HepG2 (cell line): ENCODE measurements around the gene PLEKHM2. TPM values are rescaled to one million over a fixed set of nuclear protein-coding genes. Genes with fewer than 3 reads are reported as not detected.

Experiments
- ATAC-seq: fragments of 200-7000 bp; cut with Tn5 transposase; 3 replicates; pipeline ENCODE4 v1.9.1; 2020; ENCODE audit warnings: mild to moderate bottlenecking, moderate library complexity
- BruUV-seq: library from RNA; stranded (reverse); fragments of 400-500 nt; replicated peaks from 2 replicates; lab custom pipeline; 2021; lab: Mats Ljungman, UMichigan
- CTCF ChIA-PET: fragments of 300-600 bp; formaldehyde crosslinking; extraction: SDS; loops from one replicate; lab custom pipeline; 2021; ENCODE audit warnings: low total read pairs, inconsistent platforms, low intra/inter-chr PET ratio; lab: Yijun Ruan, JAX
- POLR2A ChIA-PET: fragments of 350-600 bp; sonication (Branson Sonifier 250); formaldehyde crosslinking; loops from one replicate; lab custom pipeline; 2020; ENCODE audit warnings: antibody characterized with exemption, inconsistent platforms; lab: Yijun Ruan, JAX
- DNase-seq: peaks from one replicate; pipeline ENCODE4 v3.0.0-alpha.2; 2015; ENCODE audit warnings: low spot score
- FAIRE-seq: peaks from 3 replicates; lab custom pipeline; 2011; peaks lifted over from hg19 to GRCh38; lab: Jason Lieb, UNC
- H2AFZ ChIP-seq: one replicate; pipeline ENCODE4 v1.6.1; 2011; ENCODE audit warnings: low read length, inconsistent platforms
- H3K27ac ChIP-seq: fragments of 300-600 bp; 3 replicates; pipeline ENCODE4 v1.8.0; 2011; ENCODE audit warnings: mixed run types, mild to moderate bottlenecking, mixed read lengths, low read length, inconsistent platforms; ENCODE audit not compliant: insufficient read depth; ENCODE audit errors: extremely low read length
- H3K27me3 ChIP-seq, 2 experiments: fragments of 200-600 bp in 1 of 2; 2 replicates in 1 of 2; 3 replicates in 1 of 2; pipeline versions ENCODE4 v1.6.0 to v1.8.0; 2011; ENCODE audit warnings: low read length in 2 of 2, mild to moderate bottlenecking in 2 of 2, moderate library complexity in 2 of 2, inconsistent platforms in 1 of 2; ENCODE audit not compliant: insufficient read depth in 2 of 2, control insufficient read depth in 1 of 2
- H3K36me3 ChIP-seq, 2 experiments: fragments of 200-600 bp in 1 of 2; replicated peaks in 1 of 2; 2 replicates in 1 of 2; 3 replicates in 1 of 2; pipeline versions ENCODE4 v1.5.1 to v1.8.0; 2011; ENCODE audit warnings: low read length in 2 of 2, inconsistent platforms in 1 of 2; ENCODE audit not compliant: insufficient read depth in 2 of 2, control insufficient read depth in 1 of 2
- H3K4me1 ChIP-seq: 2 replicates; pipeline ENCODE4 v1.5.1; 2012; ENCODE audit warnings: low read length, inconsistent platforms; ENCODE audit not compliant: insufficient read depth
- H3K4me2 ChIP-seq: 2 replicates; pipeline ENCODE4 v1.6.0; 2011; ENCODE audit warnings: low read depth, low read length, inconsistent platforms
- H3K4me3 ChIP-seq, 3 experiments: fragments of 200-600 bp in 1 of 3; sonication (generic), shearing (Covaris generic) in 1 of 3; replicated peaks in 1 of 3; 2 replicates each; pipeline ENCODE4 v1.5.1; 2011 to 2016; ENCODE audit warnings: low read length in 3 of 3, inconsistent platforms in 2 of 3, low read depth in 2 of 3, mild to moderate bottlenecking in 2 of 3, control low read depth in 1 of 3, mixed read lengths in 1 of 3; ENCODE audit not compliant: insufficient read depth in 1 of 3
- H3K79me2 ChIP-seq: one replicate; pipeline ENCODE4 v1.6.1; 2011; ENCODE audit warnings: low read length, inconsistent platforms; ENCODE audit not compliant: insufficient read depth
- H3K9ac ChIP-seq: 2 replicates; pipeline ENCODE4 v1.6.0; 2011; ENCODE audit warnings: mild to moderate bottlenecking, low read depth, low read length, inconsistent platforms; ENCODE audit not compliant: insufficient read depth
- H3K9me3 ChIP-seq: 2 replicates; pipeline ENCODE4 v1.5.1; 2012; ENCODE audit warnings: mild to moderate bottlenecking, low read length
- H4K20me1 ChIP-seq: 2 replicates; pipeline ENCODE4 v1.6.0; 2011; ENCODE audit warnings: inconsistent platforms, mild to moderate bottlenecking, low read length, moderate library complexity; ENCODE audit not compliant: insufficient read depth
- ADNP ChIP-seq: sonication (generic); formaldehyde crosslinking; IDR thresholded peaks from 2 replicates; pipeline ENCODE4 v1.4.0; 2020; ENCODE audit warnings: missing genetic modification reagents
- ARID2 ChIP-seq: sonication (generic); formaldehyde crosslinking; IDR thresholded peaks from 2 replicates; pipeline ENCODE4 v1.8.1; 2022; ENCODE audit warnings: mild to moderate bottlenecking, missing genetic modification reagents, borderline replicate concordance
- BORCS8-MEF2B ChIP-seq: sonication (generic); formaldehyde crosslinking; IDR thresholded peaks from 2 replicates; pipeline ENCODE4 v1.8.0; 2022; ENCODE audit warnings: mild to moderate bottlenecking, missing genetic modification reagents
- CEBPB ChIP-seq: IDR thresholded peaks from 2 replicates; pipeline ENCODE4 v1.6.1; 2011; ENCODE audit warnings: low read depth, low read length, improper control_type of control experiment, borderline replicate concordance
- DPF2 ChIP-seq: sonication (generic); formaldehyde crosslinking; IDR thresholded peaks from 2 replicates; pipeline ENCODE4 v1.4.0; 2020; ENCODE audit warnings: mild to moderate bottlenecking, low read depth, missing genetic modification reagents, borderline replicate concordance
- JDP2 ChIP-seq: sonication (generic); formaldehyde crosslinking; IDR thresholded peaks from 2 replicates; pipeline ENCODE4 v1.8.1; 2022; ENCODE audit warnings: missing genetic modification reagents, borderline replicate concordance
- PCBP2 ChIP-seq: fragments of 200-400 bp; formaldehyde crosslinking; optimal IDR thresholded peaks from 2 replicates; pipeline ENCODE3; 2018; ENCODE audit warnings: low read length, low read depth; ENCODE audit not compliant: poor library complexity, severe bottlenecking
- ZFP36L2 ChIP-seq: sonication (generic); formaldehyde crosslinking; IDR thresholded peaks from 2 replicates; pipeline ENCODE4 v1.4.0; 2020; ENCODE audit warnings: missing genetic modification reagents
- ZNF235 ChIP-seq: sonication (generic); formaldehyde crosslinking; IDR thresholded peaks from 2 replicates; pipeline ENCODE4 v1.8.1; 2023; ENCODE audit warnings: mild to moderate bottlenecking, missing genetic modification reagents, borderline replicate concordance
- ZNF549 ChIP-seq: sonication (generic); formaldehyde crosslinking; IDR thresholded peaks from 2 replicates; pipeline ENCODE4 v1.5.0; 2020; ENCODE audit warnings: missing genetic modification reagents
- ZNF644 ChIP-seq: IDR thresholded peaks from 2 replicates; pipeline ENCODE4 v1.6.1; 2016; ENCODE audit warnings: low read depth
- WGBS: methylation state at CpG from one replicate; pipeline ENCODE4 v1.1.6; 2017; ENCODE audit warnings: low lambda C conversion rate; 5-methylcytosine and 5-hydroxymethylcytosine counted together
- in situ Hi-C: cut with HindIII; loops from 2 replicates; pipeline ENCODE4 v1.10.0; 2017; ENCODE audit warnings: low pct_unique_long_range_greater_than_20kb; ENCODE audit not compliant: extremely low pct_ligation_motif_present
- intact Hi-C: fragments of 100-400 bp; cut with micrococcal nuclease; formaldehyde crosslinking; loops from one replicate; pipeline ENCODE4 v1.10.0; 2022; ENCODE audit not compliant: unreplicated experiment
- polyA plus RNA-seq, 8 experiments: library from polyadenylated mRNA; depleted of rRNA in 3 of 8; stranded (reverse) in 7 of 8; unstranded in 1 of 8; fragments of >200 nt; fragmentation: Illumina TruSeq in 4 of 8; extraction: Trizol in 4 of 8; gene quantifications; 2 replicates each; pipeline versions ENCODE4 v1.2.1 to v1.2.3, GENCODE V29; 2011 to 2016; ENCODE audit warnings: low read depth in 4 of 8, missing spikeins in 1 of 8, mixed read lengths in 1 of 8; ENCODE audit not compliant: insufficient read depth in 1 of 8
- total RNA-seq, 5 experiments: library from RNA; depleted of rRNA; stranded (reverse); fragments of >200 nt; fragmentation: Illumina TruSeq; extraction: Trizol; gene quantifications; 2 replicates each; pipeline ENCODE4 v1.2.3, GENCODE V29; 2016; ENCODE audit warnings: low read depth in 1 of 5
- TF ChIP-seq, protein P1 (sequence below): sonication (generic); formaldehyde crosslinking; IDR thresholded peaks from 2 replicates; pipeline ENCODE4 v1.4.0; 2020; ENCODE audit warnings: mild to moderate bottlenecking, missing genetic modification reagents, borderline replicate concordance
- TF ChIP-seq, protein P2 (sequence below): sonication (generic); formaldehyde crosslinking; conservative IDR thresholded peaks from 2 replicates; pipeline ENCODE4 v1.5.0; 2020; ENCODE audit warnings: missing genetic modification reagents
- TF ChIP-seq, protein P3 (sequence below): sonication (generic); formaldehyde crosslinking; IDR thresholded peaks from 2 replicates; pipeline ENCODE4 v1.5.1; 2020; ENCODE audit warnings: mild to moderate bottlenecking, missing genetic modification reagents, moderate library complexity

The PLEKHM2 gene
- total and polyA plus RNA-seq, 2 of the 13 experiments (the other 11 are each of a cell fraction or from before 2014, with no cell fraction given), result 16.5 to 27.3 TPM

GRCh38 chr1:15685820-15686219, 1.7 kb downstream of the PLEKHM2 start:
- FAIRE-seq, result peak; percentile 46
- peaks cover 55% of the 10 kb centered on the region for H3K4me1 ChIP-seq
- no peak overlapping the region for H2AFZ ChIP-seq
- no peak for ATAC-seq
- BruUV-seq, result TSS peak; percentile 84
- H3K9ac ChIP-seq, result peak overlapping the region; percentile 78; the same call in 1 of the 2 replicates
- in situ Hi-C loops (no loop called here), intact Hi-C loops (loop anchor here (10.0 kb wide), 2 partner anchors 59 to 61 kb away; partner anchors contain the start of gene TMEM82)
- ChIA-PET POLR2A (no interaction called here), CTCF (no interaction called here)
- H4K20me1 ChIP-seq, result 0 out of 2 replicates have a peak, but pooled peaks cover 5% of the 10 kb centered on the region
- H3K27ac ChIP-seq, result no peak overlapping the region
- no peak for DNase-seq
- peaks cover 35% of the 10 kb centered on the region for H3K79me2 ChIP-seq
- H3K4me3 ChIP-seq, result peak overlapping the region in 2 of 3 experiments; percentile 12 to 26; a peak in 3 of 6 replicates
- TF ChIP-seq DPF2 (CRISPR knock-in tag), result no peak
- TF ChIP-seq, protein P1, sequence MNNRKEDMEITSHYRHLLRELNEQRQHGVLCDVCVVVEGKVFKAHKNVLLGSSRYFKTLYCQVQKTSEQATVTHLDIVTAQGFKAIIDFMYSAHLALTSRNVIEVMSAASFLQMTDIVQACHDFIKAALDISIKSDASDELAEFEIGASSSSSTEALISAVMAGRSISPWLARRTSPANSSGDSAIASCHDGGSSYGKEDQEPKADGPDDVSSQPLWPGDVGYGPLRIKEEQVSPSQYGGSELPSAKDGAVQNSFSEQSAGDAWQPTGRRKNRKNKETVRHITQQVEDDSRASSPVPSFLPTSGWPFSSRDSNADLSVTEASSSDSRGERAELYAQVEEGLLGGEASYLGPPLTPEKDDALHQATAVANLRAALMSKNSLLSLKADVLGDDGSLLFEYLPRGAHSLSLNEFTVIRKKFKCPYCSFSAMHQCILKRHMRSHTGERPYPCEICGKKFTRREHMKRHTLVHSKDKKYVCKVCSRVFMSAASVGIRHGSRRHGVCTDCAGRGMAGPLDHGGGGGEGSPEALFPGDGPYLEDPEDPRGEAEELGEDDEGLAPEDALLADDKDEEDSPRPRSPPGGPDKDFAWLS (CRISPR knock-in tag), result no peak
- no peak for TF ChIP-seq BORCS8-MEF2B
- no peak for TF ChIP-seq PCBP2
- no peak for TF ChIP-seq ZNF644 (CRISPR knock-in tag)
- TF ChIP-seq ZNF235 (CRISPR knock-in tag), result no peak
- TF ChIP-seq, protein P2, sequence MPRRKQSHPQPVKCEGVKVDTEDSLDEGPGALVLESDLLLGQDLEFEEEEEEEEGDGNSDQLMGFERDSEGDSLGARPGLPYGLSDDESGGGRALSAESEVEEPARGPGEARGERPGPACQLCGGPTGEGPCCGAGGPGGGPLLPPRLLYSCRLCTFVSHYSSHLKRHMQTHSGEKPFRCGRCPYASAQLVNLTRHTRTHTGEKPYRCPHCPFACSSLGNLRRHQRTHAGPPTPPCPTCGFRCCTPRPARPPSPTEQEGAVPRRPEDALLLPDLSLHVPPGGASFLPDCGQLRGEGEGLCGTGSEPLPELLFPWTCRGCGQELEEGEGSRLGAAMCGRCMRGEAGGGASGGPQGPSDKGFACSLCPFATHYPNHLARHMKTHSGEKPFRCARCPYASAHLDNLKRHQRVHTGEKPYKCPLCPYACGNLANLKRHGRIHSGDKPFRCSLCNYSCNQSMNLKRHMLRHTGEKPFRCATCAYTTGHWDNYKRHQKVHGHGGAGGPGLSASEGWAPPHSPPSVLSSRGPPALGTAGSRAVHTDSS, result no peak
- no peak for TF ChIP-seq ADNP (CRISPR knock-in tag)
- no peak for TF ChIP-seq ARID2 (CRISPR knock-in tag)
- no peak for TF ChIP-seq CEBPB
- no peak for TF ChIP-seq ZFP36L2 (CRISPR knock-in tag)
- TF ChIP-seq JDP2 (CRISPR knock-in tag), result no peak
- TF ChIP-seq ZNF549 (CRISPR knock-in tag), result no peak
- TF ChIP-seq, protein P3, sequence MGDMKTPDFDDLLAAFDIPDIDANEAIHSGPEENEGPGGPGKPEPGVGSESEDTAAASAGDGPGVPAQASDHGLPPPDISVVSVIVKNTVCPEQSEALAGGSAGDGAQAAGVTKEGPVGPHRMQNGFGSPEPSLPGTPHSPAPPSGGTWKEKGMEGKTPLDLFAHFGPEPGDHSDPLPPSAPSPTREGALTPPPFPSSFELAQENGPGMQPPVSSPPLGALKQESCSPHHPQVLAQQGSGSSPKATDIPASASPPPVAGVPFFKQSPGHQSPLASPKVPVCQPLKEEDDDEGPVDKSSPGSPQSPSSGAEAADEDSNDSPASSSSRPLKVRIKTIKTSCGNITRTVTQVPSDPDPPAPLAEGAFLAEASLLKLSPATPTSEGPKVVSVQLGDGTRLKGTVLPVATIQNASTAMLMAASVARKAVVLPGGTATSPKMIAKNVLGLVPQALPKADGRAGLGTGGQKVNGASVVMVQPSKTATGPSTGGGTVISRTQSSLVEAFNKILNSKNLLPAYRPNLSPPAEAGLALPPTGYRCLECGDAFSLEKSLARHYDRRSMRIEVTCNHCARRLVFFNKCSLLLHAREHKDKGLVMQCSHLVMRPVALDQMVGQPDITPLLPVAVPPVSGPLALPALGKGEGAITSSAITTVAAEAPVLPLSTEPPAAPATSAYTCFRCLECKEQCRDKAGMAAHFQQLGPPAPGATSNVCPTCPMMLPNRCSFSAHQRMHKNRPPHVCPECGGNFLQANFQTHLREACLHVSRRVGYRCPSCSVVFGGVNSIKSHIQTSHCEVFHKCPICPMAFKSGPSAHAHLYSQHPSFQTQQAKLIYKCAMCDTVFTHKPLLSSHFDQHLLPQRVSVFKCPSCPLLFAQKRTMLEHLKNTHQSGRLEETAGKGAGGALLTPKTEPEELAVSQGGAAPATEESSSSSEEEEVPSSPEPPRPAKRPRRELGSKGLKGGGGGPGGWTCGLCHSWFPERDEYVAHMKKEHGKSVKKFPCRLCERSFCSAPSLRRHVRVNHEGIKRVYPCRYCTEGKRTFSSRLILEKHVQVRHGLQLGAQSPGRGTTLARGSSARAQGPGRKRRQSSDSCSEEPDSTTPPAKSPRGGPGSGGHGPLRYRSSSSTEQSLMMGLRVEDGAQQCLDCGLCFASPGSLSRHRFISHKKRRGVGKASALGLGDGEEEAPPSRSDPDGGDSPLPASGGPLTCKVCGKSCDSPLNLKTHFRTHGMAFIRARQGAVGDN (CRISPR knock-in tag), result no peak
- TF ChIP-seq, all 625 proteins: peak for 0
- H3K4me2 ChIP-seq, result peak overlapping the region; percentile 86
- H3K9me3 ChIP-seq, result no peaks in the 10 kb centered on the region
- H3K36me3 ChIP-seq, result peaks cover 1 to 4% of the 10 kb centered on the region in 2 experiments; a peak in 1 of 5 replicates
- 49% methylated on average over 4 of the region's 4 CpGs for WGBS
- no peaks in the 10 kb centered on the region for H3K27me3 ChIP-seq
